A549 (cell line): Measurements from ENCODE around the gene B4GALT7. TPM values are rescaled to one million over a fixed set of nuclear protein-coding genes. Genes with fewer than 3 reads are reported as not detected.

Experiments
- ATAC-seq, 2 experiments: fragments of 200-7000 bp in 1 of 2; fragments of >200 bp in 1 of 2; cut with Nextera tagmentation in 1 of 2; cut with Tn5 transposase in 1 of 2; 3 replicates each; pipeline versions ENCODE4 v1.8.0 to v1.9.1; 2018 to 2020; ENCODE audit warnings: mild to moderate bottlenecking in 1 of 2, moderate library complexity in 1 of 2
- CTCF ChIA-PET: fragments of 300-600 bp; sonication (Branson Sonifier 250); formaldehyde crosslinking; extraction: SDS; loops from one replicate; lab custom pipeline; 2021; ENCODE audit warnings: antibody characterized with exemption, inconsistent platforms; lab: Yijun Ruan, JAX
- POLR2A ChIA-PET: fragments of 350-600 bp; formaldehyde crosslinking; extraction: SDS; loops from one replicate; lab custom pipeline; 2021; ENCODE audit warnings: antibody characterized with exemption, inconsistent platforms; lab: Yijun Ruan, JAX
- DNase-seq, 2 experiments: peaks; one replicate each; pipeline versions ENCODE4 v3.0.0 to v3.0.0-alpha.2; 2011 to 2016; ENCODE audit warnings: low read depth in 1 of 2, low spot score in 1 of 2
- FAIRE-seq: peaks from 2 replicates; lab custom pipeline; 2011; peaks lifted over from hg19 to GRCh38; lab: Jason Lieb, UNC
- H3K27ac ChIP-seq, 2 experiments: fragments of >200 bp; sonication (Bioruptor Twin); formaldehyde crosslinking; 3 replicates each; pipeline ENCODE4 v1.5.1; 2016 to 2017
- H3K4me1 ChIP-seq: fragments of >200 bp; sonication (Bioruptor Twin); formaldehyde crosslinking; 3 replicates; pipeline ENCODE4 v1.6.1; 2016
- H3K4me2 ChIP-seq: fragments of >200 bp; sonication (Bioruptor Twin); formaldehyde crosslinking; 3 replicates; pipeline ENCODE4 v1.6.1; 2016
- H3K4me3 ChIP-seq: fragments of >200 bp; sonication (Bioruptor Twin); formaldehyde crosslinking; 3 replicates; pipeline ENCODE4 v1.5.1; 2016
- H3K9me3 ChIP-seq: fragments of >200 bp; sonication (Bioruptor Twin); formaldehyde crosslinking; 3 replicates; pipeline ENCODE4 v1.6.1; 2016
- BHLHE40 ChIP-seq: IDR thresholded peaks from 2 replicates; pipeline ENCODE4 v1.6.1; 2012; ENCODE audit warnings: low read depth, low read length, inconsistent platforms
- CHD4 ChIP-seq: fragments of 200-600 bp; sonication (generic); IDR thresholded peaks from 2 replicates; pipeline ENCODE4 v1.6.1; 2016; ENCODE audit warnings: antibody characterized with exemption, mild to moderate bottlenecking, borderline replicate concordance
- EHF ChIP-seq: fragments of 250-450 bp; sonication (Bioruptor Pico); IDR thresholded peaks from 2 replicates; pipeline ENCODE4 v1.5.0; 2020; ENCODE audit warnings: mild to moderate bottlenecking
- EHMT2 ChIP-seq: fragments of 200-600 bp; sonication (generic); IDR thresholded peaks from 2 replicates; pipeline ENCODE4 v1.6.1; 2016; ENCODE audit warnings: antibody characterized with exemption, low read depth, mild to moderate bottlenecking, moderate library complexity
- ESRRA ChIP-seq: fragments of 150-350 bp; IDR thresholded peaks from 2 replicates; pipeline ENCODE4 v1.6.1; 2014; ENCODE audit warnings: mild to moderate bottlenecking, low read length, borderline replicate concordance
- FOSB ChIP-seq: fragments of 250-450 bp; sonication (Bioruptor Pico); IDR thresholded peaks from 2 replicates; pipeline ENCODE4 v1.5.0; 2020; ENCODE audit warnings: mild to moderate bottlenecking, moderate library complexity
- FOXS1 ChIP-seq: fragments of 250-450 bp; sonication (Bioruptor Pico); IDR thresholded peaks from 2 replicates; pipeline ENCODE4 v1.5.0; 2020; ENCODE audit warnings: mild to moderate bottlenecking, moderate library complexity
- KDM1A ChIP-seq: fragments of 200-600 bp; sonication (generic); IDR thresholded peaks from 2 replicates; pipeline ENCODE4 v1.6.1; 2016; ENCODE audit warnings: low read depth, mild to moderate bottlenecking
- MAZ ChIP-seq: fragments of 150-350 bp; IDR thresholded peaks from 2 replicates; pipeline ENCODE4 v1.6.1; 2014; ENCODE audit warnings: antibody characterized with exemption, low read depth, low read length, borderline replicate concordance
- NFE2L2 ChIP-seq: fragments of 150-350 bp; conservative IDR thresholded peaks from 2 replicates; pipeline ENCODE4 v1.6.1; 2014; ENCODE audit warnings: low read length
- PHF8 ChIP-seq: fragments of 200-600 bp; sonication (generic); IDR thresholded peaks from 2 replicates; pipeline ENCODE4 v1.6.1; 2016; ENCODE audit warnings: low read depth, mild to moderate bottlenecking, antibody characterized with exemption, moderate library complexity, borderline replicate concordance
- POLR2AphosphoS2 ChIP-seq: conservative IDR thresholded peaks from 2 replicates; pipeline ENCODE4 v1.6.1; 2012; ENCODE audit warnings: low read length, improper control_type of control experiment, inconsistent platforms
- RARB ChIP-seq: fragments of 250-450 bp; sonication (Bioruptor Pico); IDR thresholded peaks from 2 replicates; pipeline ENCODE4 v1.8.0; 2021; ENCODE audit warnings: mild to moderate bottlenecking, moderate library complexity
- RCOR1 ChIP-seq: fragments of 150-350 bp; IDR thresholded peaks from 2 replicates; pipeline ENCODE4 v1.6.1; 2014; ENCODE audit warnings: antibody characterized with exemption, low read length, low read depth
- RFX5 ChIP-seq: fragments of 450-650 bp; IDR thresholded peaks from 2 replicates; pipeline ENCODE4 v1.7.1; 2014; ENCODE audit warnings: antibody characterized with exemption, mild to moderate bottlenecking, moderate library complexity
- RNF2 ChIP-seq: fragments of 200-600 bp; sonication (generic); IDR thresholded peaks from 2 replicates; pipeline ENCODE4 v1.6.1; 2016; ENCODE audit warnings: low read depth, mild to moderate bottlenecking, antibody characterized with exemption, moderate library complexity, borderline replicate concordance
- SREBF2 ChIP-seq: fragments of 450-650 bp; IDR thresholded peaks from 2 replicates; pipeline ENCODE4 v1.6.1; 2014; ENCODE audit warnings: mild to moderate bottlenecking, moderate library complexity
- TFCP2L1 ChIP-seq: fragments of 250-450 bp; sonication (Bioruptor Pico); IDR thresholded peaks from 2 replicates; pipeline ENCODE4 v1.5.0; 2021; ENCODE audit warnings: mild to moderate bottlenecking
- ZC3H11A ChIP-seq: fragments of 450-650 bp; IDR thresholded peaks from 2 replicates; pipeline ENCODE4 v1.6.1; 2014; ENCODE audit warnings: antibody characterized with exemption, mild to moderate bottlenecking
- ZFP36 ChIP-seq: fragments of 450-650 bp; IDR thresholded peaks from 2 replicates; pipeline ENCODE4 v1.6.1; 2014; ENCODE audit warnings: borderline replicate concordance; ENCODE audit not compliant: partially characterized antibody
- ZNF302 ChIP-seq: fragments of 250-450 bp; sonication (Bioruptor Pico); IDR thresholded peaks from 2 replicates; pipeline ENCODE4 v1.9.0; 2021; ENCODE audit warnings: inconsistent platforms, mild to moderate bottlenecking, moderate library complexity
- ZSCAN20 ChIP-seq: fragments of 250-450 bp; sonication (Bioruptor Pico); IDR thresholded peaks from 2 replicates; pipeline ENCODE4 v1.8.0; 2022; ENCODE audit warnings: mild to moderate bottlenecking, moderate library complexity
- WGBS: methylation state at CpG from one replicate; pipeline ENCODE4 v1.1.6; 2017; ENCODE audit errors: missing lambda C conversion rate; 5-methylcytosine and 5-hydroxymethylcytosine counted together
- polyA plus RNA-seq, 4 experiments: library from polyadenylated mRNA; depleted of rRNA in 3 of 4; stranded (reverse); fragments of >200 nt; fragmentation: RNase III in 1 of 4; extraction: RNeasy Plus Mini Kit Qiagen cat#74134 plus additional on column Dnase treatment in 1 of 4; gene quantifications; 2 replicates in 3 of 4; 3 replicates in 1 of 4; pipeline ENCODE4 v1.2.3, GENCODE V29; 2011 to 2017
- TF ChIP-seq, protein P1 (sequence below): fragments of >200 bp; sonication (Bioruptor Twin); formaldehyde crosslinking; IDR thresholded peaks from 3 replicates; pipeline ENCODE4 v1.5.1; 2016
- TF ChIP-seq, protein P2 (sequence below): IDR thresholded peaks from 2 replicates; pipeline ENCODE4 v1.6.1; 2012; ENCODE audit warnings: low read depth, borderline replicate concordance

Gene B4GALT7
- polyA plus RNA-seq, 2 of the 4 experiments (the other 2 are of a cell fraction) = 13.0 to 18.0 TPM

DNA sequence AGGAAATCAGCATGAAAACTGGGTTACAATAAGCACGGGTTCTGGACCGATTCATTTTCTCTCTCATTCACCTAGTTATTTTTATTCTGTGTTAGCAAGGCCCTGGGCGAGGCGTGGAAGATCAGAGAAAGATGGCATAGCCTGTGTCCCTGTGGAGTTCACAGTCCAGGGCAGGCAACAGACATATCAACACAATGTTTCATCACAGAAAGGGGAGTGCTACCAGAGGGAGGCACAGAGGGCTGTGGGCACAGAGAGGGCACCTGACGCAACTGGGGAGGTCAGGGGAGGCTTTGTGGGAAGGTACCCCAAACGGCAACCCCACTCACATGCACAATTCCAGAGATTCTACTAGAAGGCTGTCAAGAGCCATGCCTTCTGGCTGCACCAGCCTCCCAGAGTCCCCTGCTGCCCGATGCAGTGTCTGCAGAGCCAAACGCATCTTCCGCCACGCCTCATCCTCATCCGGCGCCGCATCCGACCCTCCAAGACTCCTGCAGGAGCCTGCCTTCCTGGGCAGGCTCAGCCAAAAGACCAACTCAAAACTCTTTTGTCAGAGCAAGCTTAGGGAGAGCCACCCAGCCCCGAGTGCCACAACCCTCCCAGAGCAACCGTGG is 47.0 kb upstream of the B4GALT7 start:
- no peak for DNase-seq
- H3K9me3 ChIP-seq = no peaks in the 10 kb centered on the region
- ChIA-PET POLR2A (no interaction called here), CTCF (interaction anchor here (0.7 to 1.3 kb wide), 4 partner anchors 36 to 66 kb away, joined by 3 to 6 read pairs (median 3); partner anchors contain the start of gene DDX41)
- 72% methylated on average over 16 of the region's 16 CpGs for WGBS
- peak overlapping the region; percentile 94 for H3K4me2 ChIP-seq
- H3K27ac ChIP-seq = peak overlapping the region in 1 of 2 experiments; percentile 96; a peak in 3 of 6 replicates
- H3K4me1 ChIP-seq = peaks cover 13% of the 10 kb centered on the region; the same call in 2 of the 3 replicates
- TF ChIP-seq ZC3H11A = no peak
- no peak for TF ChIP-seq RARB (CRISPR knock-in tag)
- TF ChIP-seq POLR2AphosphoS2 = no peak
- no peak for TF ChIP-seq BHLHE40
- TF ChIP-seq FOXS1 (CRISPR knock-in tag) = no peak
- TF ChIP-seq, protein P1, sequence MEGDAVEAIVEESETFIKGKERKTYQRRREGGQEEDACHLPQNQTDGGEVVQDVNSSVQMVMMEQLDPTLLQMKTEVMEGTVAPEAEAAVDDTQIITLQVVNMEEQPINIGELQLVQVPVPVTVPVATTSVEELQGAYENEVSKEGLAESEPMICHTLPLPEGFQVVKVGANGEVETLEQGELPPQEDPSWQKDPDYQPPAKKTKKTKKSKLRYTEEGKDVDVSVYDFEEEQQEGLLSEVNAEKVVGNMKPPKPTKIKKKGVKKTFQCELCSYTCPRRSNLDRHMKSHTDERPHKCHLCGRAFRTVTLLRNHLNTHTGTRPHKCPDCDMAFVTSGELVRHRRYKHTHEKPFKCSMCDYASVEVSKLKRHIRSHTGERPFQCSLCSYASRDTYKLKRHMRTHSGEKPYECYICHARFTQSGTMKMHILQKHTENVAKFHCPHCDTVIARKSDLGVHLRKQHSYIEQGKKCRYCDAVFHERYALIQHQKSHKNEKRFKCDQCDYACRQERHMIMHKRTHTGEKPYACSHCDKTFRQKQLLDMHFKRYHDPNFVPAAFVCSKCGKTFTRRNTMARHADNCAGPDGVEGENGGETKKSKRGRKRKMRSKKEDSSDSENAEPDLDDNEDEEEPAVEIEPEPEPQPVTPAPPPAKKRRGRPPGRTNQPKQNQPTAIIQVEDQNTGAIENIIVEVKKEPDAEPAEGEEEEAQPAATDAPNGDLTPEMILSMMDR = no peak
- no peak for TF ChIP-seq ESRRA
- TF ChIP-seq ZSCAN20 = no peak
- no peak for TF ChIP-seq ZNF302 (CRISPR knock-in tag)
- FAIRE-seq = no peak
- peak in 1 of 2 experiments; percentile 18; a peak in 3 of 6 replicates for ATAC-seq
- H3K4me3 ChIP-seq = peak overlapping the region; percentile 96

DNA sequence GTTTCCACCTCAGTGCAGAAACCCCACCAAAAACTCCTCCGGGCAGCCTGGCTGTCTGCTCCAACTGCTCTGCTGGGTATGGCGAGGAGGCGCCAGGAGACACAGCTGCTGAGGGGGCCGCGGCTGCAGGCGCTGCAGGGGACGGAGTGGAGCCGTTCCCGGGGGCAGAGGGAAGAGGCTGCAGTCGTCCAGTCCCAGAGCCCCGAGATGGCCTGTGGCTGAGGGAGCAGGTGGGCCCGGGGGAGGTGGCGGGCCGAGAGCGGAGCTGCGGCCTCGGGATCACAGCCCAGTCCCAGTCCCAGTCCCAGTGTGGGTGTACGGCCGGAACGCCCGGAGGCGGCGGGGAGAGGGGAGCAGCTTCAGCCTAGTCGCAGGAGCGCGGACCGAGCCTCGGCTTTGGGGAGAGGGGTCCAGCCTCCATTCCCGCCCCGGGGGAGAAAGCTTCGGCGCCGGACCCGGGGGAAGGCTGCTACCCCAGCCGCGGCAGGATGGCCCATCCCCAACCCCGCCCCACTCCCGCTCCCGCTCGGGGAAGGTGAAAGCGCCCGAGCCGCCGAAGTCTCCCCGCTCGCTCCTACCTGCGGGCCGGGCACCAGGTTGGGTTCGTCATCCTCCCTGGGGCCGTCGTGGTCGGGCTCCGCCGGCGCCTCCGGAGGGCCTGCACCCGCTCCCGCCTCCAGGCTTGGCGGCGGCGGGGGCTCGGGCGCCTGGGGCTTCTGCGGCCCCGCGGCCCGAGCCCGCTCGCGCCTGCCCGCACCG is 46.1 kb upstream of the B4GALT7 start:
- 2% methylated on average over 18 of the region's 72 CpGs for WGBS
- TF ChIP-seq ZFP36 = no peak
- no peak for TF ChIP-seq NFE2L2
- TF ChIP-seq SREBF2 = no peak
- TF ChIP-seq ZNF302 (CRISPR knock-in tag) = no peak
- TF ChIP-seq RFX5 = no peak
- no peak for TF ChIP-seq TFCP2L1 (CRISPR knock-in tag)
- TF ChIP-seq EHF (CRISPR knock-in tag) = no peak
- TF ChIP-seq FOSB (CRISPR knock-in tag) = no peak
- TF ChIP-seq ZSCAN20 = no peak
- TF ChIP-seq, protein P2, sequence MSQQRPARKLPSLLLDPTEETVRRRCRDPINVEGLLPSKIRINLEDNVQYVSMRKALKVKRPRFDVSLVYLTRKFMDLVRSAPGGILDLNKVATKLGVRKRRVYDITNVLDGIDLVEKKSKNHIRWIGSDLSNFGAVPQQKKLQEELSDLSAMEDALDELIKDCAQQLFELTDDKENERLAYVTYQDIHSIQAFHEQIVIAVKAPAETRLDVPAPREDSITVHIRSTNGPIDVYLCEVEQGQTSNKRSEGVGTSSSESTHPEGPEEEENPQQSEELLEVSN = no peak
- TF ChIP-seq PHF8 = no peak
- Histone ChIP-seq H3K4me1 (peaks cover 10% of the 10 kb centered on the region; the same call in 2 of the 3 replicates), H3K27ac (peak overlapping the region; percentile 89 to 96), H3K4me2 (peak overlapping the region; percentile 94), H3K4me3 (peak overlapping the region; percentile 96), H3K9me3 (no peaks in the 10 kb centered on the region)
- CTCF ChIA-PET = interaction anchor here (0.7 to 1.1 kb wide), 2 partner anchors 37 to 45 kb away, joined by 3 read pairs; partner anchors contain the start of gene DDX41
- DNase-seq = peak in 1 of 2 experiments; percentile 58
- ATAC-seq = peak; percentile 69 to 73
- POLR2A ChIA-PET = no interaction called here
- no peak for FAIRE-seq

DNA sequence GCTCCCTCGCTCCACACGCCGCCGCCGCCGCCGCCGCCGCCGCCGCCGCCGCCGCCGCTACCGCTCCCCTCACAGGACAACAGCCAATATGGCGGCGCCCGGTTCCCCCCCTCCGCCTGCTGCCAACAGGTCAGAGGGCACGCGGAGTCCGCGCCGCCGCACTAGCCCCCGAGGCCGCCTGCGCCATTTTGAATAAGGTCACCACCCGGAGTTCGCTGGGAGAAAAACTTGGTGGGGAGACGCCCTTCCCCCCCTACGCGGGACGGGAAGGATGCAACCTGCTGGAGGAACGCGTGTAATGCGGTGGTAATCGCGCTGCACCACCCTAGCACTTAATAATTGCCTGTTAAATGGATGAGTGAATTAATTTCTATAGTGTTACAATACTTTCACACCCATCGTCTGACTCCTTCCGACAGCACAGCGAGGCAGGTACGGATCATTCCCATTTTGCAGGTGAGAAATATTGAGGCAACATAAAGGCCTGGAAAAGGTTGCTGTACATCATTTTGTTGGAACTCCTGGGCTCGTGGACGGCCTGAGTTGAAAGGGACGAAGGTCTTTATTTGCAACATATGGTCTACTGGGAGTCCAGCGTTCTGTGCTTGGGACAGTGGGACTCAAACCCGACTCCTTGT is 45.3 kb upstream of the B4GALT7 start, which contains the start of gene FAM193B:
TSS of gene FAM193B (minus strand) at position 90 of the 638 bp plus-strand sequence. CDS start 105 bp downstream, outside the sequence.
- CTCF ChIA-PET = interaction anchor here (1.0 to 2.6 kb wide), 2 partner anchors 53 kb away, joined by 3 to 6 read pairs; no protein-coding TSS in a partner anchor
- no peaks in the 10 kb centered on the region for H3K9me3 ChIP-seq
- H3K27ac ChIP-seq = peak within 1 kb of the TSS; percentile 89 to 96
- POLR2A ChIA-PET = no interaction called here
- 15% methylated on average over 19 of the region's 49 CpGs for WGBS
- DNase-seq (peak; percentile 92 to 99), FAIRE-seq (no peak), ATAC-seq (peak; percentile 90 to 91)
- H3K4me2 ChIP-seq = peak within 1 kb of the TSS; percentile 94
- H3K4me3 ChIP-seq = peak within 1 kb of the TSS; percentile 96
- H3K4me1 ChIP-seq = peaks cover 14% of the 10 kb centered on the region
- TF ChIP-seq, protein P1 = 0 out of 3 replicates have a peak, but pooled peaks have one; percentile 8
- TF ChIP-seq RCOR1 (no peak), EHMT2 (no peak), ZNF302 (CRISPR knock-in tag) (no peak), KDM1A (peak; percentile 95), MAZ (no peak), RNF2 (no peak), CHD4 (peak; percentile 76; the same call in 1 of the 2 replicates)
